GM12875 (cell line): ENCODE measurements around the gene C10orf62.

Experiments
- H3K4me3 ChIP-seq: one replicate; pipeline ENCODE4 v1.5.1; 2011; ENCODE audit warnings: low read depth, low read length, control low read depth
- CTCF ChIP-seq: IDR thresholded peaks from 2 replicates; pipeline ENCODE4 v1.5.1; 2011; ENCODE audit warnings: low read depth, mild to moderate bottlenecking, control low read depth, inconsistent platforms, low read length, moderate library complexity, borderline replicate concordance; ENCODE audit not compliant: insufficient read depth

C10orf62 gene

DNA sequence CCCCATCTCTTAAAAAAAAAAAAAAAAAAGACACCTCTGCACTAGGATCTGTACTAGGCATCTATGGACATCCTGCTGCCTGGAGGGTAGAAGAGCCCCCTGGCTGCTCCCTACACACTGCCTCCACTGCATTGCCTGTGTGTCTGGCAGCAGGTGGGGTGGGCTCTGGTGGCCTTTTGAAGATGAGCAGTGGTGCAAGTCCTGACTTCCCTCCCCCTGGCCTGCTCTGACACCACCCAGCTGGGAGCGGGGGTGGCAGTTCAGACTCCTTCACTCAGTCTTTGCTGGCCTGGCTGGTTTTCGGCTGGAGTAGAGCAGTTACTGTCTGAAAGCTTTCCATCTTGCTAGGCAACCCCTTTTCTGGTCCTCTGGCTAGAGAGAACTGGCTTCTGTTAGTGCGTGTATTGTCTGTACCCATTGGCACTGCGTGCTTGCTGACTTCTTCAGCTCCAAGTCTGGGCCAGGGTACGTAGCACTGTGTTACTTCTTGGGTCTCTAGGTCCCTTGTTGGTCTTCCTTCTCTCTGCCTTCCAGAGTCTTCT lies 17.6 kb downstream of the C10orf62 start:
- H3K4me3 ChIP-seq, result no peak overlapping the region
- TF ChIP-seq CTCF, result no peak

DNA sequence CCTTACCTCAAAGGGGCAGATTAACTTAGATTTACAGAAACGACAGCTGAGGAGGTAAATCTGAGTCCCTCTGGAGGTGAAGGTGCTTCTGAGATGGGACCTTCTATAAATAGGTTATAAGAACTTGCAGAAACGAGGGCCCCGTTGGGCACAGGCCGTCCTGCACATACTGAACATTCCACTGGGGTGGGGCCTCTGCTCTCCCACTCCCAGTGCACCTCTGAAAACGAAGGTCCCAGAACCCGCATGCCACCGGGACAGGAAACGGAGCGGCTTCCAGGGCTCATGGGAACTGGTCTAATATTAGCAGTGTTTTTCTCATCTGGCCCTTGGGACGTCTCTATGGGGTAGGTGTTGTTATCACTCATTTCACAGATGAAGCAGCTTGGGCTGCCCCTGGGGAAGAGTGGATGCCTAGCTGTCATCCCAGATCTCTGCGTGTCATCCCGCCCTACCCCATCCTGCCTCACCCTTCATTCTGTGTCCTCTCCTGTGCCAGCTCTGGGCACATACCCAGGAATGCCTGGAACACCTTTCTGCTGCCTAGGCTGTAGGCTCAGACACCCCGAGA lies 19.6 kb downstream of the C10orf62 start:
- no peak overlapping the region for H3K4me3 ChIP-seq
- no peak for TF ChIP-seq CTCF

GRCh38 chr10:97611473-97611872 lies 22.0 kb downstream of the C10orf62 start:
- H3K4me3 ChIP-seq, result no peak overlapping the region
- TF ChIP-seq CTCF, result no peak

DNA sequence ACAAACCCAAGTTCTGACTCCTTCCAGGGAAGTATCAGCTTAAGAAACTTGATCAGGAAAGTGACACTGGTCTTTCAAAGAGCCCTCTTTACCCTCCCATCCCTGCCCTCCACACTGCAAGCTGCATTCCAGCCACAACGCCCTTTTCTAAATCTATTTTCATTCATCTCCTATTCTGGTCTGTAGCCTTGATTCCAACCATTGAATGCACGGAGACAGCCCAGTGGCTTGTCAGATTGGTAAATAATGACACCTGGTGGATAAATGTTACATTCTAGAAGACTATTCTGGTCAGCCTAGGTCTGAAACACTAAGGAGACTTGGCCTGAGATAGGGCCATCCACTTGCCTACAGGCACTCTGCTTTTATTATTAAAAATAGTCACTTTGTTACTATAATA lies 22.9 kb downstream of the C10orf62 start:
- no peak overlapping the region for H3K4me3 ChIP-seq
- 0 out of 2 replicates have a peak, but pooled peaks have one; percentile 11 for TF ChIP-seq CTCF

GRCh38 chr10:97618285-97618684 lies 28.8 kb downstream of the C10orf62 start:
- no peak for TF ChIP-seq CTCF
- H3K4me3 ChIP-seq, result no peak overlapping the region

- no peak overlapping the region for H3K4me3 ChIP-seq
- no peak for TF ChIP-seq CTCF
These were observed 29.2 kb downstream of the C10orf62 start for GRCh38 chr10:97618733-97619132.

DNA sequence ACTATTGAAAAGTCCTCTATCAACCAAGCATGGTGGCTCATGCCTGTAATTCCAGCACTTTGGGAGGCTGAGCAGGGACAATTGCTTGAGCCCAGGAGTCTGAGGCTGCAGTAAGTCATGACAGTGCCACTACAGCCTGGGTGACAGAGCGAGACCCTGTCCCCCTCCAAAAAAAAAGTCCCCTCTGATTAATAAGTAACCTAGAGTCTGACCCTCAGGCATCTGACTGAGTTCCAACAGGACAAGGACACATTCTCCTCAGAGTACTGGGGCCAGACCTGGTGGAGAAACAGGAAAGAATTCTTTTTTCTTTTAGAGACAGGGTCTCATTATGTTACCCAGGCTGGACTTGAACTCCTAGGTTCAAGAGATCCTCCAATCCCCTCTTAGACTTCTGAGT lies 33.8 kb downstream of the C10orf62 start:
- TF ChIP-seq CTCF, result no peak
- no peak overlapping the region for H3K4me3 ChIP-seq
